ENCODE data around the gene RPS19BP1.

RPS19BP1 gene

GRCh38 chr22:39490135-39490798 is 42.3 kb downstream of the RPS19BP1 start:
- no peak for DNase-seq (ENCODE audit: low read depth)

GRCh38 chr22:39489094-39490068 is 43.2 kb downstream of the RPS19BP1 start:
- DNase-seq (ENCODE audit: low read depth), result no peak

GRCh38 chr22:39488563-39489083 is 43.9 kb downstream of the RPS19BP1 start:
- DNase-seq (ENCODE audit: low read depth), result no peak

GRCh38 chr22:39487826-39488520 is 44.6 kb downstream of the RPS19BP1 start:
- DNase-seq (ENCODE audit: low read depth), result no peak

- no peak for DNase-seq (ENCODE audit: low read depth)
Observed at GRCh38 chr22:39486951-39487825, 45.4 kb downstream of the RPS19BP1 start.

GRCh38 chr22:39482768-39483167 is 49.8 kb downstream of the RPS19BP1 start:
- DNase-seq (ENCODE audit: low read depth), result no peak

- no peak for DNase-seq (ENCODE audit: low read depth)
Observed at GRCh38 chr22:39481595-39481994, 51.0 kb downstream of the RPS19BP1 start.

GRCh38 chr22:39481054-39481453 is 51.5 kb downstream of the RPS19BP1 start:
- DNase-seq (ENCODE audit: low read depth), result no peak

- no peak for DNase-seq (ENCODE audit: low read depth)
Observed at GRCh38 chr22:39480557-39480956, 52.0 kb downstream of the RPS19BP1 start.

GRCh38 chr22:39479254-39479653 is 53.3 kb downstream of the RPS19BP1 start:
- no peak for DNase-seq (ENCODE audit: low read depth)
